Measurements from ENCODE around the gene ZNF774. TPM values are rescaled to one million over a fixed set of nuclear protein-coding genes. Genes with fewer than 3 reads are reported as not detected.

Gene ZNF774
- total RNA-seq, 1 donor from 2014 or later, result 8.3 TPM

DNA sequence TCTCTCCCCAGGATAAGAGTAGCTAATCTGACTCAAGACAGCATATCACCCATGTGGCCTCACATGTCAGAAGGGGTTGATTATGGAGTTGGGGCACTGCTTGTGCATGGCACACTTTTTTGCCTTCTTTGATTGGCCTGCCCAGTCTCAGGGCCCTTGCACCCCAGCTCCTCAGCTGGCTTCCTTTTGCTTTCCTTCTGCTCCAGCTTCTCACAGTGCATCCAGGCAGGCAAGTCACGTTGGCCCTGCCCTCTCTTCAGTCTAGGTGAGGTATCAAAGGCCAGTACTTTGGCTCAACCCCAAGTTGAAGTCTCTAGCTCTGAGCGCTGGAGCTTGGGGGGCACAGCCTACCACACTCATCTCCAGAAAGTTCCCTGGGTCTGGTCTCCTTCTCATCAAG is 44.4 kb upstream of the ZNF774 start:
- Histone ChIP-seq H4K20me1 (ENCODE audit: low read depth) (no peaks in the 10 kb centered on the region), H3K79me2 (ENCODE audit: low read depth) (no peaks in the 10 kb centered on the region), H3K4me2 (no peak overlapping the region), H3K9ac (no peak overlapping the region), H2AFZ (replicated peaks) (no peak overlapping the region), H3K4me3 (no peak overlapping the region), H3K36me3 (no peaks in the 10 kb centered on the region), H3K27ac (no peak overlapping the region), H3K9me3 (ENCODE audit: low read depth) (no peaks in the 10 kb centered on the region), H3K4me1 (no peaks in the 10 kb centered on the region), H3F3A (ENCODE audit: low read depth) (no peaks in the 10 kb centered on the region), H3K27me3 (no peaks in the 10 kb centered on the region)
- H3K4me1 Mint-ChIP-seq, result peaks cover 3% of the 10 kb centered on the region
- H3K9me3 Mint-ChIP-seq, result no peaks in the 10 kb centered on the region
- no peak overlapping the region for H3K4me3 Mint-ChIP-seq
- peaks cover 2% of the 10 kb centered on the region for H3K27me3 Mint-ChIP-seq (ENCODE audit: insufficient read depth, low read depth)
- H3K36me3 Mint-ChIP-seq, result no peaks in the 10 kb centered on the region
- no peak overlapping the region for H3K27ac Mint-ChIP-seq
- no peak for DNase-seq (ENCODE audit: low spot score)
- TF ChIP-seq, protein P1, sequence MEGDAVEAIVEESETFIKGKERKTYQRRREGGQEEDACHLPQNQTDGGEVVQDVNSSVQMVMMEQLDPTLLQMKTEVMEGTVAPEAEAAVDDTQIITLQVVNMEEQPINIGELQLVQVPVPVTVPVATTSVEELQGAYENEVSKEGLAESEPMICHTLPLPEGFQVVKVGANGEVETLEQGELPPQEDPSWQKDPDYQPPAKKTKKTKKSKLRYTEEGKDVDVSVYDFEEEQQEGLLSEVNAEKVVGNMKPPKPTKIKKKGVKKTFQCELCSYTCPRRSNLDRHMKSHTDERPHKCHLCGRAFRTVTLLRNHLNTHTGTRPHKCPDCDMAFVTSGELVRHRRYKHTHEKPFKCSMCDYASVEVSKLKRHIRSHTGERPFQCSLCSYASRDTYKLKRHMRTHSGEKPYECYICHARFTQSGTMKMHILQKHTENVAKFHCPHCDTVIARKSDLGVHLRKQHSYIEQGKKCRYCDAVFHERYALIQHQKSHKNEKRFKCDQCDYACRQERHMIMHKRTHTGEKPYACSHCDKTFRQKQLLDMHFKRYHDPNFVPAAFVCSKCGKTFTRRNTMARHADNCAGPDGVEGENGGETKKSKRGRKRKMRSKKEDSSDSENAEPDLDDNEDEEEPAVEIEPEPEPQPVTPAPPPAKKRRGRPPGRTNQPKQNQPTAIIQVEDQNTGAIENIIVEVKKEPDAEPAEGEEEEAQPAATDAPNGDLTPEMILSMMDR (IDR thresholded peaks at IDR 0.05), result no peak
- TF ChIP-seq EZH2phosphoT487 (IDR thresholded peaks at IDR 0.05) (no peak), EZH2 (IDR thresholded peaks at IDR 0.05) (no peak)

DNA sequence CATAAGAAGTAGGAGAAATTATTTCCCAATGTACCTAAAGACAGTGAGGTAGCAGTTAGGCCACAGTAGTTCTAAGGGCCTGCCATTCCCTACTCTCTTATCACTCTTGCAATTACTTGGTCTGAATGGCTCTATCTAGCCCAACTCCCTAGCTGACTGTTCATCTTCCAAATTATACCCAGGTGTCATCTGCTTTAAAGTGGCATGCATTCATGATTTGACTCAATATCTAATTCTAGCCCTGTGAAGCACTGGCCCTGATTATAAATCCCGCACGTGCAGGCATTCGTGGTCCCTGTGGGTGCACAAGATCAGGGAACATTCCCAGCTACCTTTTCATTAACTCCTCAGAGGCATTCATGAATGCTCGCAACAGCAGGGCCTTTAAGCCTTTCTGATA is 43.1 kb upstream of the ZNF774 start:
- Mint-ChIP-seq H3K27me3 (ENCODE audit: insufficient read depth, low read depth) (peaks cover 2% of the 10 kb centered on the region), H3K4me3 (no peak overlapping the region), H3K36me3 (no peaks in the 10 kb centered on the region), H3K4me1 (peaks cover 3% of the 10 kb centered on the region), H3K27ac (no peak overlapping the region), H3K9me3 (no peaks in the 10 kb centered on the region)
- Histone ChIP-seq H3K4me1 (no peaks in the 10 kb centered on the region), H3F3A (ENCODE audit: low read depth) (no peaks in the 10 kb centered on the region), H3K79me2 (ENCODE audit: low read depth) (no peaks in the 10 kb centered on the region), H3K9ac (no peak overlapping the region), H3K27me3 (no peaks in the 10 kb centered on the region), H4K20me1 (ENCODE audit: low read depth) (no peaks in the 10 kb centered on the region), H3K4me2 (no peak overlapping the region), H3K27ac (no peak overlapping the region), H3K9me3 (ENCODE audit: low read depth) (no peaks in the 10 kb centered on the region), H2AFZ (replicated peaks) (no peak overlapping the region), H3K36me3 (no peaks in the 10 kb centered on the region), H3K4me3 (no peak overlapping the region)
- TF ChIP-seq EZH2 (IDR thresholded peaks at IDR 0.05) (no peak), EZH2phosphoT487 (IDR thresholded peaks at IDR 0.05) (no peak)
- TF ChIP-seq, protein P1 (IDR thresholded peaks at IDR 0.05), result no peak
- DNase-seq (ENCODE audit: low spot score), result no peak

DNA sequence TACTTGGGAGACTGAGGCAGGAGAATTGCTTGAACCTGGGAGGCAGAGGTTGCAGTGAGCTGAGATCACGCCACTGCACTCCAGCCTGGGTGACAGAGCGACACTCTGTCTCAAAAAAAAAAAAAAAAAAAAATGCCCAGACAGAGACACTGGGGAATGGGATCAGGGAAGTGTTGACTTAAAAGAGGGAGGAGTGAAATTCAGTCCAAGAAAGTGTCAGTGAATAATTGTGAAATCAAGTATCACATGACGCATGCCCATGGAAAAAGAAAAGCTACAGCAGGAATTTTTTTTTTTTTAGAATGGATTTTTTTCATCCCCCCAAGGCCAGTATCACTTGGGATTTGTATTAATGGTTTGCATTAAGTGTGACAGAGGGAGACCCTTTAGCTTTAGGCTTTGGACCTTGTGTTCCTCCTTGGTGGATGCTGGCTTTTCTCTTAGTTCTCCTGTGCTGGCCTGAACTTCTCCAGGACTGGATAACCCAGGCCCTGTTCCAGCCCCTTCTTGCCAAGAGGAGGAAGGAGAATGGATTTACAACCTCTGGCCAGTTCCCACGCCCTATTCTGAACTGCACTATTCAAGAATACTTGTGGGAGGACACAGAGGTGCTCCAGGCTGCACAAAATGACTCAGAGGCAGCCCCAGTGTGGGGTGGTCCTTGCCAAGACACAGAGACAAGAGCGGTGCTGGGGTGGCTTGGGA is 36.7 kb upstream of the ZNF774 start:
- H3K27ac Mint-ChIP-seq, result peak overlapping the region; percentile 32
- peaks cover 12% of the 10 kb centered on the region for H3K4me1 Mint-ChIP-seq
- no peak overlapping the region for H3K4me2 ChIP-seq

More for the DNA sequence above, 36.7 kb upstream of the ZNF774 start:
- no peaks in the 10 kb centered on the region for H3K27me3 ChIP-seq
- H3K27ac ChIP-seq, result no peak overlapping the region
- Mint-ChIP-seq H3K9me3 (no peaks in the 10 kb centered on the region), H3K36me3 (no peaks in the 10 kb centered on the region), H3K4me3 (no peak overlapping the region), H3K27me3 (ENCODE audit: insufficient read depth, low read depth) (peaks cover 10% of the 10 kb centered on the region)
- TF ChIP-seq, protein P1 (IDR thresholded peaks at IDR 0.05), result no peak
- TF ChIP-seq EZH2phosphoT487 (IDR thresholded peaks at IDR 0.05) (no peak), EZH2 (IDR thresholded peaks at IDR 0.05) (no peak)
- H3K9me3 ChIP-seq (ENCODE audit: low read depth), result no peaks in the 10 kb centered on the region
- no peak for DNase-seq (ENCODE audit: low spot score)
- no peak overlapping the region for H3K4me3 ChIP-seq
- H3K4me1 ChIP-seq, result peaks cover 3% of the 10 kb centered on the region
- peaks cover 14% of the 10 kb centered on the region for H3F3A ChIP-seq (ENCODE audit: low read depth)
- no peaks in the 10 kb centered on the region for H4K20me1 ChIP-seq (ENCODE audit: low read depth)
- H2AFZ ChIP-seq (replicated peaks), result no peak overlapping the region
- H3K36me3 ChIP-seq, result no peaks in the 10 kb centered on the region
- no peaks in the 10 kb centered on the region for H3K79me2 ChIP-seq (ENCODE audit: low read depth)
- H3K9ac ChIP-seq, result no peak overlapping the region

All from neural progenitor cell (in vitro differentiated cells).